Osteocyte (in vitro differentiated cells): ENCODE results near the gene NKX3-2. TPM values are rescaled to one million over a fixed set of nuclear protein-coding genes. Genes with fewer than 3 reads are reported as not detected.
"Not testable (repeated sequence)": the region's sequence is repeated elsewhere in the genome, so short reads cannot be mapped to it uniquely, and the experiment has no call there.

Experiments
- DNase-seq: peaks from one replicate; pipeline ENCODE4 v3.0.0; 2021; ENCODE audit warnings: mixed read lengths; ENCODE audit not compliant: unreplicated experiment; ENCODE audit errors: extremely low spot score
- H3K27ac Mint-ChIP-seq: one replicate; pipeline ENCODE4 v1.8.0; 2021; ENCODE audit warnings: mild to moderate bottlenecking, mixed read lengths; ENCODE audit not compliant: unreplicated experiment
- H3K27me3 Mint-ChIP-seq: one replicate; pipeline ENCODE4 v1.8.0; 2021; ENCODE audit warnings: mixed read lengths; ENCODE audit not compliant: unreplicated experiment
- H3K36me3 Mint-ChIP-seq: one replicate; pipeline ENCODE4 v1.8.0; 2021; ENCODE audit warnings: mixed read lengths; ENCODE audit not compliant: unreplicated experiment
- H3K4me1 Mint-ChIP-seq: one replicate; pipeline ENCODE4 v1.8.0; 2021; ENCODE audit warnings: mixed read lengths; ENCODE audit not compliant: unreplicated experiment
- H3K4me3 Mint-ChIP-seq: one replicate; pipeline ENCODE4 v1.8.0; 2021; ENCODE audit warnings: mild to moderate bottlenecking, moderate library complexity, mixed read lengths; ENCODE audit not compliant: unreplicated experiment
- H3K9me3 Mint-ChIP-seq: one replicate; pipeline ENCODE4 v1.8.0; 2021; ENCODE audit warnings: mixed read lengths; ENCODE audit not compliant: unreplicated experiment
- total RNA-seq: library from RNA; stranded (reverse); gene quantifications from 2 replicates; pipeline ENCODE4 v1.2.1, GENCODE V29; 2021
- TF ChIP-seq, protein P1 (sequence below): fragments of 200-600 bp; sonication (generic); IDR thresholded peaks from 2 replicates; pipeline ENCODE4 v1.5.0; 2021; ENCODE audit warnings: antibody characterized with exemption, mild to moderate bottlenecking, moderate library complexity

Gene NKX3-2
- total RNA-seq, 1 donor from 2014 or later: 2.9 TPM

DNA sequence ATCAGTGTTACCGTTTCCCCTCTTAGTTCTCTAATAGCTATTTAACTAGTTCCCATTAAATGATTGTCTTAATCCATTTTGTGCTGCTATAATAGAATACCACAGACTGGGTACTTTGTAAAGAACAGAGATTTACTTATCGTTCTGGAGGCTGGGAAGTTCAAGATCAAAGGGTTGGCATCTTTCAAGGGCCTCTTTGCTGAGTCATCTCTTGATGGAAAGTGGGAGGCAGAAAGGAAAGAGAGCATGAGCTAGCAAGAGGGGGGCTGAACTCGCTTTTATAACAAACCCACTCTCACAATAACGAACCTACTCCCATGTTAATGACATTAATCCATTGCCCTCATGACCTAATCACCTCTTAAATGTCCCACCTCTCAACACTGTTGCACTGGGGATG lies 17.4 kb upstream of the NKX3-2 start:
- Mint-ChIP-seq H3K27ac (no peak overlapping the region), H3K4me3 (no peak overlapping the region), H3K4me1 (peaks cover 7% of the 10 kb centered on the region), H3K36me3 (peaks cover 6% of the 10 kb centered on the region), H3K9me3 (no peaks in the 10 kb centered on the region), H3K27me3 (no peaks in the 10 kb centered on the region)
- DNase-seq: no peak
- TF ChIP-seq, protein P1, sequence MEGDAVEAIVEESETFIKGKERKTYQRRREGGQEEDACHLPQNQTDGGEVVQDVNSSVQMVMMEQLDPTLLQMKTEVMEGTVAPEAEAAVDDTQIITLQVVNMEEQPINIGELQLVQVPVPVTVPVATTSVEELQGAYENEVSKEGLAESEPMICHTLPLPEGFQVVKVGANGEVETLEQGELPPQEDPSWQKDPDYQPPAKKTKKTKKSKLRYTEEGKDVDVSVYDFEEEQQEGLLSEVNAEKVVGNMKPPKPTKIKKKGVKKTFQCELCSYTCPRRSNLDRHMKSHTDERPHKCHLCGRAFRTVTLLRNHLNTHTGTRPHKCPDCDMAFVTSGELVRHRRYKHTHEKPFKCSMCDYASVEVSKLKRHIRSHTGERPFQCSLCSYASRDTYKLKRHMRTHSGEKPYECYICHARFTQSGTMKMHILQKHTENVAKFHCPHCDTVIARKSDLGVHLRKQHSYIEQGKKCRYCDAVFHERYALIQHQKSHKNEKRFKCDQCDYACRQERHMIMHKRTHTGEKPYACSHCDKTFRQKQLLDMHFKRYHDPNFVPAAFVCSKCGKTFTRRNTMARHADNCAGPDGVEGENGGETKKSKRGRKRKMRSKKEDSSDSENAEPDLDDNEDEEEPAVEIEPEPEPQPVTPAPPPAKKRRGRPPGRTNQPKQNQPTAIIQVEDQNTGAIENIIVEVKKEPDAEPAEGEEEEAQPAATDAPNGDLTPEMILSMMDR: no peak

DNA sequence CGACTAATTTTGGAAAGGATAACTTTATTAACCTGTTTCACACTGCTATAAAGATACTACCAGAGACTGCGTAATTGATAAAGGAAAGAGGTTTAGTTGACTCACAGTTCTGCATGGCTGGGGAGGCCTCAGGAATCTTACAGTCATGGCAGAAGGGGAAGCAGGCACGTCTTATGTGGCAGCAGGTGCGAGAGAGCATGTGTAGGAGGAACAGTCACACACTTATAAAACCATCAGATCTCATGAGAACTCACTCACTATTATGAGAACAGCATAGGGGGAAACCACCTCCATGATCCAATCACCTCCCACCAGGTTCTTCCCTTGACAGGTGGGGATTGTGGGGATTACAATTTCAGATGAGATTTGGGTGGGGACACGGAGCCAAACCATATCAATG lies 15.8 kb upstream of the NKX3-2 start:
- not testable (repeated sequence) for DNase-seq, H3K36me3 Mint-ChIP-seq, H3K27me3 Mint-ChIP-seq, H3K27ac Mint-ChIP-seq, H3K4me1 Mint-ChIP-seq, H3K4me3 Mint-ChIP-seq, H3K9me3 Mint-ChIP-seq

DNA sequence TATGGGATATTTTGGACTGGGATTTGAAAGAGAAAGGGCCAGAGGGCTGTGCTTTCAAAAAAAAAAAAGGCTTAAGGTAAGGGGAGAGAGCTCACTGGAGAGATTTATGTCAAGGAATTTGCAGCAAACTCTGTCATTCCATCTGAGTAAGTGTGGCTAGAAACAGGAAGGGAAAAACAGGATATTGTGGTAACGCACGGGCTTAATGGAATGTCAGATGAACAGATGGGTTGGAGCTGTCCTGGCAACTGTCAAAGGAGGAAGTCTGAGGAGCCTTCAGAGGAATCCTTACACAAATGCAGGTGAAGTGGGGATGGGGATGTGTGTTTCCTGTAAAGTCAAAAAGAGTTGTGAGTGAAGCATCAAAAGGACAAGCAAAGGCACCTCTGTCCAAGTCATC lies 15.1 kb upstream of the NKX3-2 start:
- TF ChIP-seq, protein P1: no peak
- no peaks in the 10 kb centered on the region for H3K36me3 Mint-ChIP-seq
- DNase-seq: no peak
- H3K4me3 Mint-ChIP-seq: no peak overlapping the region
- H3K9me3 Mint-ChIP-seq: no peaks in the 10 kb centered on the region
- peaks cover 7% of the 10 kb centered on the region for H3K4me1 Mint-ChIP-seq
- peaks cover 1% of the 10 kb centered on the region for H3K27me3 Mint-ChIP-seq
- no peak overlapping the region for H3K27ac Mint-ChIP-seq

DNA sequence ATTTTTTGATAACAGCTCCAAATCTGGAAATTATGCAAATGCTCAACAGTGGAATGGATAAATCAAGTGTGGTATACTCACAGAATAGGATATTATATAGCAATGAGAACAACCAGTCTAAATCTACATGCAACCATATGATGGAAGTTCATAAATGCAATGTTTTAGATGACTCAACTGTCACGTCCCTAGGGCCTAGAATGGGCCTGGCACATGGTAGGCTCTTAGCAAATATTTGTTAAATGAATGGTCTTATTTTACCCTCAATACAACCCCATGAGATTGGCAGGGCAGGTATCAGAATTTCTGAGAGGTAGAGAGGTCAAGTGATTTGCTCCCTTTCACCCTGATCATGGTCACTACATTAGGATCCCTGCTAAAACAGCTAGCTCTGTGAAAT lies 14.6 kb upstream of the NKX3-2 start:
- Mint-ChIP-seq H3K9me3 (no peaks in the 10 kb centered on the region), H3K27me3 (peaks cover 4% of the 10 kb centered on the region), H3K36me3 (no peaks in the 10 kb centered on the region), H3K27ac (no peak overlapping the region), H3K4me3 (no peak overlapping the region), H3K4me1 (peaks cover 7% of the 10 kb centered on the region)
- no peak for DNase-seq
- TF ChIP-seq, protein P1: no peak

DNA sequence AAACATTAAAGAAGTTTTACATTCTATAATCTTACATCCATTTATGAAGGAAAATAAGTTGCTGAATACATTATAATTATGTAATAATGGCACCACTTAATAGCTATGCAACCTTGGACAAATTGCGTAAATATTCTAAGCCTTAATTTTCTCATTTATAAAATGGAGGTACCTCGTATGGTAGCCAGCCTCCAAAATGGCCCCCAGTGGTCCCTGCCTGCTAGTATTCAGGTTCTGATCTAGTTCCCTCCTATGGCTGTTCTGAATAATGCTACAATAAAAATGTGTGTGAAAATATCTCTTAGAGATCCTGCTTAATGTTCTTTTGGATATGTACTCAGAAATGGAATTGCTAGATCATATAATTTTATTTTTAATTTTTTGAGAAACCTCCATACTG lies 11.0 kb upstream of the NKX3-2 start:
- no peak overlapping the region for H3K27ac Mint-ChIP-seq
- no peak for DNase-seq
- TF ChIP-seq, protein P1: no peak
- peaks cover 37% of the 10 kb centered on the region for H3K27me3 Mint-ChIP-seq
- peaks cover 7% of the 10 kb centered on the region for H3K4me1 Mint-ChIP-seq
- H3K4me3 Mint-ChIP-seq: no peak overlapping the region
- H3K36me3 Mint-ChIP-seq: no peaks in the 10 kb centered on the region
- H3K9me3 Mint-ChIP-seq: peaks cover 5% of the 10 kb centered on the region

DNA sequence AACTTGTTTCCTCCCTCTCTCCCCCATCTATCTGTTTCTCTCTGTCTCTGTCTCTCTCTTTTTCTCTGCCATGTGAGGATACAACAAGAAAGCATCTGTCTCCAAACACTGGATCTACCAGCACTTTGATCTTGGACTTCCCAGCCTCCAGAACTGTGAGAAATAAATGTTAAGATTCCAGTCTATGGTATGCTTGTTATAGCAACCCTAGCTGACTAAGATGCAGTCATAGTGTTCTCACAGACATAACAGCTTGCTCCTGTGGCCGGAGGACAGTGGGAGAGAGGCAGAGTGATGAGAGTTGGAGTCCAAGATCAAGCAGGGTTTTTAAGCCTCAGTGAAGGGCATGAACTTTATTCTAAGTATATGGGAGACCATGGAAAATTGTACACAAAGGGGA lies 8.8 kb upstream of the NKX3-2 start:
- peaks cover 5% of the 10 kb centered on the region for H3K9me3 Mint-ChIP-seq
- H3K4me3 Mint-ChIP-seq: no peak overlapping the region
- H3K36me3 Mint-ChIP-seq: no peaks in the 10 kb centered on the region
- peaks cover 49% of the 10 kb centered on the region for H3K27me3 Mint-ChIP-seq
- TF ChIP-seq, protein P1: no peak
- no peak for DNase-seq
- peaks cover 10% of the 10 kb centered on the region for H3K4me1 Mint-ChIP-seq
- H3K27ac Mint-ChIP-seq: no peak overlapping the region
